Measurements from ENCODE around the gene WDR5B. TPM values are rescaled to one million over a fixed set of nuclear protein-coding genes. Genes with fewer than 3 reads are reported as not detected.

WDR5B gene
- total RNA-seq: 6.4 TPM
- long read RNA-seq, transcript WDR5B-201 (1 exons, 3,720 nt): major isoform, 21 of 21 reads
- long read RNA-seq, partial matches to known transcripts: 0 of 21 reads
- long read RNA-seq, other reads (novel, unspliced or antisense): 0 of 21 reads

DNA sequence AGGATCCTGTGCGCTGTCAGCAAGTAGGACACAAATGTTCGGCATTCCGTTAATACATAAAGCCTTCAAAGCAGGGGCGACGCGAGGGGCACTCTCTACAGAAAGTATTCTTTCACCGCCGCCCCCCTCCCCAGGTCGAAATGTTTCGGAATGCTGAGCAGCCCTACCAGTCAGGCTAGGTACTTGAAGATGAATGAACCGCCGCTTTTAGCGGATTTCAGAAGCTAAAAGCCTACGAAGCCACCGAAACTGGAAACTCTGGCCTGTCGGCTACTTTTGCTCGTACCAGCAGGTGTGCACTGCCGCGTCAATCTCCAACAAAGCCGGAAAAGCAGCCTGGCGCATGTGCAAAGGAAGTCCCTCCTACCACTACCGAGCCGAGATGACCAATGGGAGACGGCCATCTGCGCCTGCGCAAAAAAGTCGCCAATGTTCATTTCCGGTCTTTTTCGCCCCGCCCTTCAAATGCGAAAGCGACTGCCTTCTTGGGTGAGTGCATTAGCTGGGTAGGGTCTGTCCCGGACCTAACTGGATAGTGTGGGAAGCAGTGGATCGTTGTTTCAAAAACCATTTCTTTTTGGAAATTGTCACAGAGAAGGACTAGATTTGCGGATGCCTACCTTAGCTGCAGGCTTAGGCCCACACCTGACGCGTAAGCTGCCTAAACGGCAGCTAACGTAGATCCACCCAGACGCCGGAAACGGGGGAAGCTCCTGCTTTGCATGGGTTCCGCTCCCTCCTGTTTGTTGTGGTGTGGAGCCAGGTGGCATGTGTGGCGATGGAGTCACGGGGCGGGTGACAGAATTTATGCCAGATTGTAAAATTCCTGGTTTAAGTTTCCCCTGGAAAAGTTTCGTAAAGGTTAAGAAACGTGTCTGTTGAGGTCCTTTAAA is at the start of gene WDR5B:
WDR5B (minus strand) TSS at position 301 of the 893 bp plus-strand sequence. CDS start 534 bp downstream, outside the sequence.
- Histone ChIP-seq H3K9me3 (no peaks in the 10 kb centered on the region), H3K27ac (peak within 1 kb of the TSS; percentile 85), H3K4me3 (peak within 1 kb of the TSS; percentile 78), H3K4me1 (peaks cover 34% of the 10 kb centered on the region), H3K36me3 (peaks cover 33% of the 10 kb centered on the region), H3K27me3 (ENCODE audit: low read depth) (no peaks in the 10 kb centered on the region)
- peak; percentile 95 for DNase-seq
- TF ChIP-seq, protein P1, sequence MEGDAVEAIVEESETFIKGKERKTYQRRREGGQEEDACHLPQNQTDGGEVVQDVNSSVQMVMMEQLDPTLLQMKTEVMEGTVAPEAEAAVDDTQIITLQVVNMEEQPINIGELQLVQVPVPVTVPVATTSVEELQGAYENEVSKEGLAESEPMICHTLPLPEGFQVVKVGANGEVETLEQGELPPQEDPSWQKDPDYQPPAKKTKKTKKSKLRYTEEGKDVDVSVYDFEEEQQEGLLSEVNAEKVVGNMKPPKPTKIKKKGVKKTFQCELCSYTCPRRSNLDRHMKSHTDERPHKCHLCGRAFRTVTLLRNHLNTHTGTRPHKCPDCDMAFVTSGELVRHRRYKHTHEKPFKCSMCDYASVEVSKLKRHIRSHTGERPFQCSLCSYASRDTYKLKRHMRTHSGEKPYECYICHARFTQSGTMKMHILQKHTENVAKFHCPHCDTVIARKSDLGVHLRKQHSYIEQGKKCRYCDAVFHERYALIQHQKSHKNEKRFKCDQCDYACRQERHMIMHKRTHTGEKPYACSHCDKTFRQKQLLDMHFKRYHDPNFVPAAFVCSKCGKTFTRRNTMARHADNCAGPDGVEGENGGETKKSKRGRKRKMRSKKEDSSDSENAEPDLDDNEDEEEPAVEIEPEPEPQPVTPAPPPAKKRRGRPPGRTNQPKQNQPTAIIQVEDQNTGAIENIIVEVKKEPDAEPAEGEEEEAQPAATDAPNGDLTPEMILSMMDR (IDR thresholded peaks at IDR 0.05): peak; percentile 18
- ATAC-seq: peak; percentile 98 to 99
- intact Hi-C loops (cut with DNase I): no loop called here

DNA sequence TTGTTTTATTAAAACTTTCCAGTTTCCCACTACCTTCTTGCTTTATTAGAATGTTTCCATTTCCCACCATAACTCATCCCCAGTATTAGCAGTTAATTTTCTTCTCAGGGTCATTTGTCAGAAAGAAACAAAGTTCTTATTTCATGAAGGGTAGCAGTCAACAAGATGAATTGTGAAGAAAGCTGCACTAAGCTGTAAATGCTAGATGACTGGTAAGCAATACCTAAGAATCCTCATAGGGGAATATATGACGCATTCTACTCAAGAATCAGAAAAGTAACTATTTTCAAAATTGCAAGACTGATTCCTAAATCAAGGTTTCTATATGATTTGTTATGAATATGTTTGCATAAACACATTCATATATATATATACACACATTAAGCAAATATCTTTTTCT is 48.8 kb upstream of the WDR5B start:
- Histone ChIP-seq H3K4me1 (no peaks in the 10 kb centered on the region), H3K27me3 (ENCODE audit: low read depth) (no peaks in the 10 kb centered on the region), H3K36me3 (peaks cover 72% of the 10 kb centered on the region), H3K27ac (no peak overlapping the region), H3K9me3 (no peaks in the 10 kb centered on the region), H3K4me3 (no peak overlapping the region)
- TF ChIP-seq, protein P1 (IDR thresholded peaks at IDR 0.05): no peak
- intact Hi-C loops (cut with DNase I): no loop called here
- DNase-seq (no peak), ATAC-seq (no peak)

DNA sequence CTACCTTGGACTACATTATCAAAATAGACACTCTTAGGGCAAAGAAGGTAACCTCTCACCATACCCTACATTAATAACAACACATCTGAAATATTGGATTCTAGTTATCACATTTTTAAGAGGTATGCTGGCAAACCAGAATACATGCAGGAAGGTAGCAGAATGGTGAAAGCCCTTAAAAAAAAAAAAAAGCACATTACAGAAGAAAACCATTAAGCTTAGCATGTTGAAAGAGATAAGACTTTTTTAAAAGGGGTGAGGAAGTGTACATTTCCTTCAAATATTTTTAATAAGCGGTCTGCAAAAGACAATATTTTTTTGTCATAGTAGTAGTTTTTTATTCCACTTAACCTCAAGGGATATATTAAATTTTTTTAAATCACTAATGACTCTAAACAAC is 46.5 kb upstream of the WDR5B start:
- peaks cover 94% of the 10 kb centered on the region for H3K36me3 ChIP-seq
- TF ChIP-seq, protein P1 (IDR thresholded peaks at IDR 0.05): no peak
- intact Hi-C loops (cut with DNase I): no loop called here
- H3K27me3 ChIP-seq (ENCODE audit: low read depth): no peaks in the 10 kb centered on the region
- ATAC-seq (no peak), DNase-seq (no peak)
- H3K27ac ChIP-seq: no peak overlapping the region
- H3K4me3 ChIP-seq: no peak overlapping the region
- no peaks in the 10 kb centered on the region for H3K4me1 ChIP-seq
- H3K9me3 ChIP-seq: no peaks in the 10 kb centered on the region

DNA sequence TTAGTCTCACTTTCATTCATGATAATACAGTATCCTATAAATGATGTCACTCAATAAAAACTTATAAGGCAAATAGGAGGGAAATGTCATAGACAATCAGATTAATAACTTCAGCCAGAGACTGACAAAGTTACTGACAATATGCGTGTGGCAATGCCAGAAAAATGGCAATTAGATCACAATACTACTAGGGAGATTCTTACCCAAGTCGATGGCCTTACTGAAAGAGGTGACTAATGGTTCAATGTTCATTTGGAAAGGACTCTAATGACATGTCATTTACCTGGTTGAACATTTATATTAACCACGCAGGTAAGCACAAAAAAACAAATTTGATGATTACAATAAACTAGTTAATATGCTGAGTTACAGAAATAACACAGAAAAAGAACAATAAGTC is 45.9 kb upstream of the WDR5B start:
- no peaks in the 10 kb centered on the region for H3K9me3 ChIP-seq
- intact Hi-C loops (cut with DNase I): no loop called here
- H3K27ac ChIP-seq: no peak overlapping the region
- H3K4me1 ChIP-seq: no peaks in the 10 kb centered on the region
- H3K4me3 ChIP-seq: no peak overlapping the region
- H3K27me3 ChIP-seq (ENCODE audit: low read depth): no peaks in the 10 kb centered on the region
- no peak for ATAC-seq
- peaks cover 95% of the 10 kb centered on the region for H3K36me3 ChIP-seq
- DNase-seq: no peak
- TF ChIP-seq, protein P1 (IDR thresholded peaks at IDR 0.05): no peak

DNA sequence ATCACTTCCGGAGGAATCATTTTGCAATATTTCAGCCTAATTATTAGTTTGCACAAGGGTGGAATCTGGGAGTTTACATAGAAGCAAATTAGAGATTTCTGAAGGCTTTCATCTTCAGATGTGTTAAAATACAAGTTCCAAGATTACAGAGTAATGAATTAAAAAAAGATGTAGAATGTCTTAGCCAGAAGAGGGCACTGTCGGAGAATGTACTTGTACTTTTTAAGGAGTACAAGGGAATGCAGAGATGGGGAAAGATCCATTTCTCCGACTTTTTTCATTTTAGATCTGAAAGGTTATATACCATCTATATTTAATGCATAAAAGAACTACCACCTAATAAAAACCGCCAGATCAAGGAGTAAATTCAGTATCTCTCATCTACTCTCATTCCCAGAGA is 43.1 kb upstream of the WDR5B start:
- TF ChIP-seq, protein P1 (IDR thresholded peaks at IDR 0.05): peak; percentile 34
- intact Hi-C loops (cut with DNase I): no loop called here
- ATAC-seq: no peak
- DNase-seq: no peak
- H3K27me3 ChIP-seq (ENCODE audit: low read depth): no peaks in the 10 kb centered on the region
- H3K9me3 ChIP-seq: no peaks in the 10 kb centered on the region
- no peak overlapping the region for H3K4me3 ChIP-seq
- no peaks in the 10 kb centered on the region for H3K4me1 ChIP-seq
- H3K27ac ChIP-seq: no peak overlapping the region
- peaks cover 93% of the 10 kb centered on the region for H3K36me3 ChIP-seq
